MM.1S (cell line): Measurements from ENCODE around the gene ADGRD1.

Experiments
- DNase-seq: peaks from one replicate; pipeline ENCODE4 v3.0.0-alpha.2; 2015
- H2AFZ ChIP-seq: fragments of 300-600 bp; sonication (generic); 2 replicates; pipeline ENCODE4 v1.6.0; 2016; ENCODE audit warnings: antibody characterized with exemption, low read length
- H3F3A ChIP-seq: fragments of 300-600 bp; sonication (generic); 2 replicates; pipeline ENCODE4 v1.6.1; 2016; ENCODE audit warnings: mild to moderate bottlenecking, antibody characterized with exemption, low read length, moderate library complexity, mixed read lengths; ENCODE audit not compliant: insufficient read depth
- H3K27ac ChIP-seq: fragments of 300-600 bp; sonication (generic); 2 replicates; pipeline ENCODE4 v1.5.1; 2016; ENCODE audit warnings: mild to moderate bottlenecking, low read length
- H3K27me3 ChIP-seq: fragments of 300-600 bp; sonication (generic); replicated peaks from 2 replicates; pipeline ENCODE4 v1.6.0; 2016; ENCODE audit warnings: low read length; ENCODE audit not compliant: insufficient read depth
- H3K36me3 ChIP-seq: fragments of 300-600 bp; sonication (generic); replicated peaks from 2 replicates; pipeline ENCODE4 v1.6.1; 2016; ENCODE audit warnings: mild to moderate bottlenecking, low read length, mixed read lengths; ENCODE audit not compliant: insufficient read depth
- H3K4me1 ChIP-seq: fragments of 300-600 bp; sonication (generic); 2 replicates; pipeline ENCODE4 v1.6.1; 2016; ENCODE audit warnings: low read length, mixed read lengths
- H3K4me2 ChIP-seq: fragments of 300-600 bp; sonication (generic); 2 replicates; pipeline ENCODE4 v1.6.0; 2016; ENCODE audit warnings: low read depth, low read length
- H3K4me3 ChIP-seq: fragments of 300-600 bp; sonication (generic); 2 replicates; pipeline ENCODE4 v1.5.1; 2016; ENCODE audit warnings: low read length, mixed read lengths
- H3K79me2 ChIP-seq: fragments of 300-600 bp; sonication (generic); 2 replicates; pipeline ENCODE4 v1.6.1; 2016; ENCODE audit warnings: mixed run types, low read length, mixed read lengths
- H3K9ac ChIP-seq: fragments of 300-600 bp; sonication (generic); 2 replicates; pipeline ENCODE4 v1.6.1; 2016; ENCODE audit warnings: low read length, mixed read lengths
- H3K9me2 ChIP-seq: fragments of 300-600 bp; sonication (generic); replicated peaks from 2 replicates; pipeline ENCODE4 v1.6.1; 2016; ENCODE audit warnings: mild to moderate bottlenecking, low read length, mixed read lengths; ENCODE audit not compliant: insufficient read depth
- H3K9me3 ChIP-seq: fragments of 300-600 bp; sonication (generic); replicated peaks from 2 replicates; pipeline ENCODE4 v1.6.1; 2016; ENCODE audit warnings: mild to moderate bottlenecking, low read length, mixed read lengths; ENCODE audit not compliant: insufficient read depth
- H4K20me1 ChIP-seq: fragments of 300-600 bp; sonication (generic); 2 replicates; pipeline ENCODE4 v1.6.1; 2016; ENCODE audit warnings: mild to moderate bottlenecking, low read length, moderate library complexity, mixed read lengths; ENCODE audit not compliant: insufficient read depth
- EZH2 ChIP-seq: fragments of 300-600 bp; sonication (generic); optimal IDR thresholded peaks from 2 replicates; pipeline ENCODE3; 2017; ENCODE audit warnings: low read depth, mild to moderate bottlenecking, antibody characterized with exemption, low read length, mixed read lengths
- EZH2phosphoT487 ChIP-seq: fragments of 300-600 bp; sonication (generic); IDR thresholded peaks from 2 replicates; pipeline ENCODE4 v1.6.1; 2018; ENCODE audit warnings: antibody characterized with exemption, low read length
- TF ChIP-seq, protein P1 (sequence below): fragments of 300-600 bp; sonication (generic); IDR thresholded peaks from 2 replicates; pipeline ENCODE4 v1.5.1; 2016; ENCODE audit warnings: antibody characterized with exemption, low read length, mixed read lengths

ADGRD1 gene

DNA sequence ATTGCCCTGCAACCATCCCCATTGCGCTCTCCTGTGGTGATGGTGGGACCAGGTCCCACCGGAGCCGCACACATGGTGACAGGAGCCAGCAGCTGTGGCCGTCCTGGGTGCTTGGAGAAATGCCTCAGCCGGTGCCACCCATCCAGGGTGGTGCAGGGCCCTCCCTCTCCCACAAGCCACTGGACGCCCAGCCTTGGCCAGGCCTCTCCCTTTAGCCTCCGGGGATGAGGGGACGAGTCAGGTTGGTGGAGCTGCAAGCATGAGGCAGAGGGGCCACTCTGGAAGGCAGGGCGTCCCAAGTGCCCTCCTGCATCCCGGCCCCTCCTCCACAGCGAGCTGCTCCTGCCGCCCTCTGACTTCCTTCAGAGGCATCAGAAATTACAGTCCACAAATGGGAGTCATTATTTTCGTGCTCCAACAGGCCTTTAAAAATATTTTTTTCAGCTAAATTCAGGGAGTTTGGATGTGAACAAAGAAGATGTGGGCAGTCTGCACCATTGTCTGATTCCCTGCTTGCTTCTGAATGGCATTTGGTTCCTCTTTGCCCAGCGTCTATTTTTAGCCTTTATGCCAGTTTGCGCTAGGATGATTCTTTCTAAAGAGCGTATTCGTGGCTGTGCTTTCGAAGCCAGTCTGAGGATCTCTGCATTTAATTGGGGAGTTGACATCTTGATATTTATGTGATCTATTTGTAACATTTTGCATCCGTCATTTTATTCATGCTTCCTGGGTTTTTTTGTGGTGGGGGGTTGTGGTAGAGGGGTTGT is 189.4 kb downstream of the ADGRD1 start:
- Histone ChIP-seq H3K27me3 (peaks cover 5% of the 10 kb centered on the region; the same call in 1 of the 2 replicates), H3K4me3 (no peak overlapping the region), H3K9ac (no peak overlapping the region), H3K9me2 (no peaks in the 10 kb centered on the region), H3K79me2 (no peaks in the 10 kb centered on the region), H3F3A (no peaks in the 10 kb centered on the region), H3K9me3 (no peaks in the 10 kb centered on the region), H3K4me2 (no peak overlapping the region), H2AFZ (no peak overlapping the region), H3K36me3 (no peaks in the 10 kb centered on the region), H3K27ac (no peak overlapping the region), H4K20me1 (no peaks in the 10 kb centered on the region), H3K4me1 (no peaks in the 10 kb centered on the region)
- DNase-seq, result no peak
- TF ChIP-seq, protein P1, sequence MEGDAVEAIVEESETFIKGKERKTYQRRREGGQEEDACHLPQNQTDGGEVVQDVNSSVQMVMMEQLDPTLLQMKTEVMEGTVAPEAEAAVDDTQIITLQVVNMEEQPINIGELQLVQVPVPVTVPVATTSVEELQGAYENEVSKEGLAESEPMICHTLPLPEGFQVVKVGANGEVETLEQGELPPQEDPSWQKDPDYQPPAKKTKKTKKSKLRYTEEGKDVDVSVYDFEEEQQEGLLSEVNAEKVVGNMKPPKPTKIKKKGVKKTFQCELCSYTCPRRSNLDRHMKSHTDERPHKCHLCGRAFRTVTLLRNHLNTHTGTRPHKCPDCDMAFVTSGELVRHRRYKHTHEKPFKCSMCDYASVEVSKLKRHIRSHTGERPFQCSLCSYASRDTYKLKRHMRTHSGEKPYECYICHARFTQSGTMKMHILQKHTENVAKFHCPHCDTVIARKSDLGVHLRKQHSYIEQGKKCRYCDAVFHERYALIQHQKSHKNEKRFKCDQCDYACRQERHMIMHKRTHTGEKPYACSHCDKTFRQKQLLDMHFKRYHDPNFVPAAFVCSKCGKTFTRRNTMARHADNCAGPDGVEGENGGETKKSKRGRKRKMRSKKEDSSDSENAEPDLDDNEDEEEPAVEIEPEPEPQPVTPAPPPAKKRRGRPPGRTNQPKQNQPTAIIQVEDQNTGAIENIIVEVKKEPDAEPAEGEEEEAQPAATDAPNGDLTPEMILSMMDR, result no peak
- TF ChIP-seq EZH2, result no peak
- TF ChIP-seq EZH2phosphoT487, result no peak

DNA sequence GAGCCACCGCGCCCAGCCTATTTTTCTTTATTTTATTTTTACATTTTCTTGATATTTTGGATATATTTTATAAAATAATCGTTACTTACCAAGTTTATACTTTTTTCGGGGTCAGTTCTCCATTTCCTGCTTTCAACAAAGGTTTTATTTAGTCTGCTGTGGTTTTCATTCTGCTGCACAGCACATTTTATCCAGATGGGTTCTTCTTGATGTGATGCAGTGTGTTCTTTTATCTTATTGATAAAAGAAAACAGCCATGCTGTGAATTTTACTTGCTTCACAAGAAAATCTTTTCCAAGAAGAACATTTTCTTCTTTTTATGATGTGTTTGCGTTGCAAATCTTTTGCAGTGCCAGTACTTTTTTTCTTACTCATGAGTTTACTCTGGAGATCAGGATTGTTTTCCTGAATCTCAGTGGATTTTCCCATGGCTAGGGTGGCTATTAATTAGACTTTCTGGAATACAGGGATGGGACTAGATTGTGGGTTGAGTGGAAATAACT is 192.5 kb downstream of the ADGRD1 start:
- Histone ChIP-seq H3K79me2 (no peaks in the 10 kb centered on the region), H3K9me3 (no peaks in the 10 kb centered on the region), H3K36me3 (no peaks in the 10 kb centered on the region), H3K27me3 (no peaks in the 10 kb centered on the region), H3F3A (no peaks in the 10 kb centered on the region), H2AFZ (no peak overlapping the region), H3K27ac (no peak overlapping the region), H3K4me2 (no peak overlapping the region), H3K4me1 (no peaks in the 10 kb centered on the region), H4K20me1 (no peaks in the 10 kb centered on the region), H3K9ac (no peak overlapping the region), H3K9me2 (no peaks in the 10 kb centered on the region), H3K4me3 (no peak overlapping the region)
- no peak for DNase-seq
- TF ChIP-seq, protein P1, result no peak
- TF ChIP-seq EZH2, result no peak
- no peak for TF ChIP-seq EZH2phosphoT487

DNA sequence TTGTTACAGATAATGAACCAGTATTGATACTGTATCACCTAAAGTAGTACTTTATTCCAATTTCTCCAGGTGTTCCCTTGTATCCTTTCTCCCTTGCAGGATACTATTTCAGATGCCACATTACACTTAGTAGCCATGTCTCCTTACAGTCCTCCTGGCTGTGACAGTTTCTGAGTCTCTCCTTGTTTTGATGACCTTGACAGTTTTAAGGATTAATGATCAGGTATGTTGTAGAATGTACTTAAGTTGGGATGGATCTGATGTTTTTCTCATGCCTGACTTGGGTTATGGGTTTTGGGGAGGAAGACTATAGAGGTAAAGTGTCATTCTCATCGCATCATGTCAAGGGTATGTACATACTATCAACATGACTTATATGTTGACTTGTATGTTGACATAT is 193.6 kb downstream of the ADGRD1 start:
- Histone ChIP-seq H3F3A (no peaks in the 10 kb centered on the region), H3K9me2 (no peaks in the 10 kb centered on the region), H3K4me2 (no peak overlapping the region), H3K4me3 (no peak overlapping the region), H3K9ac (no peak overlapping the region), H3K36me3 (no peaks in the 10 kb centered on the region), H4K20me1 (no peaks in the 10 kb centered on the region), H3K27ac (no peak overlapping the region), H3K4me1 (no peaks in the 10 kb centered on the region), H3K79me2 (no peaks in the 10 kb centered on the region), H3K27me3 (no peaks in the 10 kb centered on the region), H3K9me3 (no peaks in the 10 kb centered on the region), H2AFZ (no peak overlapping the region)
- TF ChIP-seq EZH2, result no peak
- TF ChIP-seq EZH2phosphoT487, result no peak
- TF ChIP-seq, protein P1, result no peak
- no peak for DNase-seq
